Neural progenitor cell (in vitro differentiated cells): ENCODE results near the gene POLR1F. TPM values are rescaled to one million over a fixed set of nuclear protein-coding genes. Genes with fewer than 3 reads are reported as not detected.

ENCODE experiments used
- DNase-seq: peaks from one replicate; pipeline ENCODE4 v3.0.0-alpha.2; 2016; ENCODE audit warnings: low spot score
- H2AFZ ChIP-seq: fragments of 200-600 bp; sonication (generic); replicated peaks from 2 replicates; pipeline ENCODE4 v1.6.1; 2016; ENCODE audit warnings: antibody characterized with exemption
- H3F3A ChIP-seq: fragments of 200-600 bp; sonication (generic); 2 replicates; pipeline ENCODE4 v1.6.1; 2016; ENCODE audit warnings: antibody characterized with exemption, low read depth
- H3K27ac ChIP-seq: fragments of 200-600 bp; sonication (generic); 2 replicates; pipeline ENCODE4 v1.5.1; 2016; ENCODE audit warnings: mild to moderate bottlenecking
- H3K27me3 ChIP-seq: fragments of 200-600 bp; sonication (generic); 2 replicates; pipeline ENCODE4 v1.6.1; 2016; ENCODE audit warnings: mild to moderate bottlenecking, moderate library complexity
- H3K36me3 ChIP-seq: fragments of 200-600 bp; sonication (generic); 2 replicates; pipeline ENCODE4 v1.5.1; 2016
- H3K4me1 ChIP-seq: fragments of 200-600 bp; sonication (generic); 2 replicates; pipeline ENCODE4 v1.6.1; 2016; ENCODE audit warnings: mixed run types
- H3K4me2 ChIP-seq: fragments of 200-600 bp; sonication (generic); 2 replicates; pipeline ENCODE4 v1.6.1; 2016
- H3K4me3 ChIP-seq: fragments of 200-600 bp; sonication (generic); 2 replicates; pipeline ENCODE4 v1.5.1; 2016
- H3K79me2 ChIP-seq: fragments of 200-600 bp; sonication (generic); 2 replicates; pipeline ENCODE4 v1.6.1; 2016; ENCODE audit warnings: low read depth
- H3K9ac ChIP-seq: fragments of 200-600 bp; sonication (generic); 2 replicates; pipeline ENCODE4 v1.6.1; 2016
- H3K9me3 ChIP-seq: fragments of 200-600 bp; sonication (generic); 2 replicates; pipeline ENCODE4 v1.5.1; 2016; ENCODE audit warnings: low read depth
- H4K20me1 ChIP-seq: fragments of 200-600 bp; sonication (generic); 2 replicates; pipeline ENCODE4 v1.6.1; 2016; ENCODE audit warnings: low read depth
- H3K27ac Mint-ChIP-seq: 3 replicates; pipeline ENCODE4 v1.8.0; 2021; ENCODE audit warnings: mixed read lengths
- H3K27me3 Mint-ChIP-seq: 2 replicates; pipeline ENCODE4 v1.8.0; 2022; ENCODE audit warnings: low read depth, mild to moderate bottlenecking, inconsistent platforms, moderate library complexity, mixed read lengths; ENCODE audit not compliant: insufficient read depth
- H3K36me3 Mint-ChIP-seq: 3 replicates; pipeline ENCODE4 v1.8.0; 2021; ENCODE audit warnings: mixed read lengths
- H3K4me1 Mint-ChIP-seq: 3 replicates; pipeline ENCODE4 v1.8.0; 2021; ENCODE audit warnings: mixed read lengths
- H3K4me3 Mint-ChIP-seq: 3 replicates; pipeline ENCODE4 v1.8.0; 2021; ENCODE audit warnings: mild to moderate bottlenecking, moderate library complexity, mixed read lengths
- H3K9me3 Mint-ChIP-seq: 3 replicates; pipeline ENCODE4 v1.8.0; 2020; ENCODE audit warnings: mixed read lengths
- EZH2 ChIP-seq: fragments of 200-600 bp; sonication (generic); IDR thresholded peaks from 2 replicates; pipeline ENCODE4 v1.6.1; 2017; ENCODE audit warnings: antibody characterized with exemption, mild to moderate bottlenecking, moderate library complexity
- EZH2phosphoT487 ChIP-seq: fragments of 200-600 bp; sonication (generic); IDR thresholded peaks from 2 replicates; pipeline ENCODE4 v1.6.1; 2017; ENCODE audit warnings: antibody characterized with exemption
- total RNA-seq: library from RNA; depleted of rRNA; stranded (reverse); fragments of >200 nt; gene quantifications from 2 replicates; pipeline ENCODE4 v1.2.3, GENCODE V29; 2015; ENCODE audit warnings: low replicate concordance
- TF ChIP-seq, protein P1 (sequence below): fragments of 200-600 bp; sonication (generic); IDR thresholded peaks from 2 replicates; pipeline ENCODE4 v1.5.1; 2017; ENCODE audit warnings: antibody characterized with exemption, mild to moderate bottlenecking

POLR1F gene
- total RNA-seq, 1 donor from 2014 or later = 29.7 TPM

DNA sequence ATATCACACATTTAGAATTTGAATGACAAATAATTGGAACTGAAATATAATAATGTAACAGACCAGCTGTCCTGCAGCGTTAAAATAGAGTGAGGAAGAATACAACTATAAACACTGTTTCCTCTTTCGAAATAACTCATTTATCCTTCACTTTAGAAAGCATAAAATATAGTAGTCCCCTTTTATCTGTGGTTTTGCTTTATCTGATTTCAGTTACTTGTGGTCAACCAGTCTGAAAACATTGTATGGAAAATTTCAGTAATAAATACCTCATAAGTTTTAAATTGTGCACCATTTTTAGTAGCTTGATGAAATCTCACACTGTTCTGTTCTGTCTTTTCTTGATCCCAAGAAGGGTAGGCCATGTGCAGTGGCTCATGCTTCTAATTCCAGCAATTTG is 31.7 kb downstream of the POLR1F start:
- no peaks in the 10 kb centered on the region for H3K9me3 Mint-ChIP-seq
- no peak overlapping the region for H3K4me3 ChIP-seq
- H3K79me2 ChIP-seq = no peaks in the 10 kb centered on the region
- H2AFZ ChIP-seq = no peak overlapping the region
- peaks cover 2% of the 10 kb centered on the region for H3K4me1 Mint-ChIP-seq
- no peaks in the 10 kb centered on the region for H3K4me1 ChIP-seq
- no peaks in the 10 kb centered on the region for H3K27me3 Mint-ChIP-seq
- H3K36me3 ChIP-seq = no peaks in the 10 kb centered on the region
- no peak overlapping the region for H3K27ac Mint-ChIP-seq
- no peak for DNase-seq
- TF ChIP-seq, protein P1, sequence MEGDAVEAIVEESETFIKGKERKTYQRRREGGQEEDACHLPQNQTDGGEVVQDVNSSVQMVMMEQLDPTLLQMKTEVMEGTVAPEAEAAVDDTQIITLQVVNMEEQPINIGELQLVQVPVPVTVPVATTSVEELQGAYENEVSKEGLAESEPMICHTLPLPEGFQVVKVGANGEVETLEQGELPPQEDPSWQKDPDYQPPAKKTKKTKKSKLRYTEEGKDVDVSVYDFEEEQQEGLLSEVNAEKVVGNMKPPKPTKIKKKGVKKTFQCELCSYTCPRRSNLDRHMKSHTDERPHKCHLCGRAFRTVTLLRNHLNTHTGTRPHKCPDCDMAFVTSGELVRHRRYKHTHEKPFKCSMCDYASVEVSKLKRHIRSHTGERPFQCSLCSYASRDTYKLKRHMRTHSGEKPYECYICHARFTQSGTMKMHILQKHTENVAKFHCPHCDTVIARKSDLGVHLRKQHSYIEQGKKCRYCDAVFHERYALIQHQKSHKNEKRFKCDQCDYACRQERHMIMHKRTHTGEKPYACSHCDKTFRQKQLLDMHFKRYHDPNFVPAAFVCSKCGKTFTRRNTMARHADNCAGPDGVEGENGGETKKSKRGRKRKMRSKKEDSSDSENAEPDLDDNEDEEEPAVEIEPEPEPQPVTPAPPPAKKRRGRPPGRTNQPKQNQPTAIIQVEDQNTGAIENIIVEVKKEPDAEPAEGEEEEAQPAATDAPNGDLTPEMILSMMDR = no peak
- TF ChIP-seq EZH2phosphoT487 = no peak
- TF ChIP-seq EZH2 = no peak
- H3K27ac ChIP-seq = no peak overlapping the region
- H3K27me3 ChIP-seq = no peaks in the 10 kb centered on the region
- H3K36me3 Mint-ChIP-seq = no peaks in the 10 kb centered on the region
- no peak overlapping the region for H3K9ac ChIP-seq
- H3K4me2 ChIP-seq = no peak overlapping the region
- H3K4me3 Mint-ChIP-seq = no peak overlapping the region
- no peaks in the 10 kb centered on the region for H3F3A ChIP-seq
- no peaks in the 10 kb centered on the region for H4K20me1 ChIP-seq
- no peaks in the 10 kb centered on the region for H3K9me3 ChIP-seq

DNA sequence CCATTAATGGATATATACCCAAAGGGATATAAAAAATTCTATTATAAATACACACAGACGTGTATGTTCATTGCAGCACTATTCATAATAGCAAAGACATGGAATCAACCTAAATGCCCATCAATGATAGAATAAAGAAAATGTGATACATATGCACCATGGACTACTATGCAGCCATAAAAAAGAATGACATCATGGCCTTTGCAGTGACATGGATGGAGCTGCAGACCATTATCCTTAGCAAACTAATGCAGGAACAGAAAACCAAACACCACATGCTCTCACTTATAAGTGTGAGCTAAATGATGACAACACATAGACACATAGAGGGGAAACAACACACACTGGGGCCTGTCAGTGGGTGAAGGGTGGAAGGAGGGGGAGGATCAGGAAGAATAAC is 33.0 kb downstream of the POLR1F start:
- Histone ChIP-seq H3F3A (no peaks in the 10 kb centered on the region), H3K79me2 (no peaks in the 10 kb centered on the region), H3K27ac (no peak overlapping the region), H3K4me1 (no peaks in the 10 kb centered on the region), H3K27me3 (no peaks in the 10 kb centered on the region), H3K36me3 (no peaks in the 10 kb centered on the region), H3K9ac (no peak overlapping the region), H4K20me1 (no peaks in the 10 kb centered on the region), H3K4me3 (no peak overlapping the region), H3K4me2 (no peak overlapping the region), H2AFZ (no peak overlapping the region), H3K9me3 (no peaks in the 10 kb centered on the region)
- Mint-ChIP-seq H3K27me3 (no peaks in the 10 kb centered on the region), H3K4me1 (peaks cover 2% of the 10 kb centered on the region), H3K4me3 (no peak overlapping the region), H3K9me3 (no peaks in the 10 kb centered on the region), H3K36me3 (no peaks in the 10 kb centered on the region), H3K27ac (no peak overlapping the region)
- no peak for TF ChIP-seq EZH2phosphoT487
- TF ChIP-seq, protein P1 = no peak
- TF ChIP-seq EZH2 = no peak
- DNase-seq = no peak

DNA sequence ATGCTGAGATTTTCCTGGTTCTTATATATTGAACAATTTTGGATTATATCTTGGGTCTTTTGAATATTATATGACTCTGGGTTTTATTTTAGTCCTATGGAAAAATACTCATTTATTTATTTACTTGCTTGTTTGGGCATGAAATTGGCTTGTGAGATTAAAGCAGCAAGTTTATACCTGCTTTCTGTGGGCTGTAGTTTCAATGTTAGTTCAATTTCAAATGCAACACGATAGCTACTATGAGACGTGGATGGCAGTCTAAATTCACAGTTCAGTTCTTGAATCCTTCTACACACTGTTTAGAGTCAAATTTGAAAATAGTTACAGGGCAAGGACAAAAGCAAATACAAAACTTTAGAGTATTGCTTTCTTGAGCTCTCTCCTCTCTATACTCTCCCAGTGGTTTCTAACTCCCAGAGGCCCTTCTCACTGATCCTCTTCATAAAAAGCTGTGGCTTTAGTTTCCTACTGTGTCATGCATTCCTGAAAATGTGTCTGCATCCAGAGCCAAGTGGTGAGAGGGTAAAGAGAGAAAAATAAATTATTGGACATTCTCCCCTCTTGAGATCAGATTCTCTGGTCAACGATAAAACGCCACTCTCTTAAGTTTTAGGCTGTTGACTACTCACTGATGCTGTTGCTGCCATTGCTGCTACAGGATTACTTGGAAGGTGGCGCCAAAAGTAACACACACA is 34.4 kb downstream of the POLR1F start:
- no peak overlapping the region for H2AFZ ChIP-seq
- no peaks in the 10 kb centered on the region for H3F3A ChIP-seq
- no peak overlapping the region for H3K4me2 ChIP-seq
- Mint-ChIP-seq H3K4me3 (no peak overlapping the region), H3K4me1 (peaks cover 5% of the 10 kb centered on the region), H3K9me3 (no peaks in the 10 kb centered on the region), H3K27ac (peak overlapping the region; percentile 67), H3K36me3 (no peaks in the 10 kb centered on the region), H3K27me3 (no peaks in the 10 kb centered on the region)
- H4K20me1 ChIP-seq = no peaks in the 10 kb centered on the region
- no peaks in the 10 kb centered on the region for H3K27me3 ChIP-seq
- H3K9ac ChIP-seq = no peak overlapping the region
- H3K4me3 ChIP-seq = no peak overlapping the region
- TF ChIP-seq EZH2 = no peak
- TF ChIP-seq EZH2phosphoT487 = no peak
- TF ChIP-seq, protein P1 = no peak
- no peaks in the 10 kb centered on the region for H3K9me3 ChIP-seq
- no peaks in the 10 kb centered on the region for H3K36me3 ChIP-seq
- no peaks in the 10 kb centered on the region for H3K79me2 ChIP-seq
- peak; percentile 5 for DNase-seq
- no peaks in the 10 kb centered on the region for H3K4me1 ChIP-seq
- no peak overlapping the region for H3K27ac ChIP-seq
